SU-DHL-6 (cell line): ENCODE results near the gene ACP6.

Experiments
- CTCF ChIP-seq: fragments of 200-600 bp; sonication (generic); IDR thresholded peaks from one replicate; pipeline ENCODE4 v1.5.1; 2017; ENCODE audit warnings: antibody characterized with exemption, mild to moderate bottlenecking, low read length, moderate library complexity; ENCODE audit not compliant: insufficient read depth, poor library complexity, severe bottlenecking
- EZH2phosphoT487 ChIP-seq: fragments of 200-600 bp; sonication (generic), shearing (Covaris generic); conservative IDR thresholded peaks from 2 replicates; pipeline ENCODE4 v1.6.1; 2018; ENCODE audit warnings: mild to moderate bottlenecking, antibody characterized with exemption, low read length, moderate library complexity, mixed read lengths

- TF ChIP-seq CTCF (no peak), EZH2phosphoT487 (no peak)
These were observed 22.3 kb downstream of the ACP6 start for GRCh38 chr1:147647796-147648633.
